Measurements from ENCODE around the gene PPP4R1. TPM values are rescaled to one million over a fixed set of nuclear protein-coding genes. Genes with fewer than 3 reads are reported as not detected.

The PPP4R1 gene
- total RNA-seq, 4 donors from 2014 or later, result 27.7 to 48.3 (median 32.0) TPM

- Histone ChIP-seq H3K9me3 (no peaks in the 10 kb centered on the region), H3K4me3 (no peak overlapping the region), H3K27ac (no peak overlapping the region), H3K27me3 (no peaks in the 10 kb centered on the region), H3K4me1 (no peaks in the 10 kb centered on the region), H3K36me3 (peaks cover 0 to 85% of the 10 kb centered on the region in 2 donors)
- DNase-seq (no peak), ATAC-seq (no peak)
- TF ChIP-seq POLR2A (IDR thresholded peaks at IDR 0.05) (no peak), CTCF (IDR thresholded peaks at IDR 0.05 in 4 of 5, conservative IDR thresholded peaks at IDR 0.05 in 1 of 5) (no peak)
- in situ Hi-C loops (cut with MboI; ENCODE audit: low sequenced_read_pairs in 4 of 4) (no loop called here), intact Hi-C loops (cut with DNase I; ENCODE audit: low total_unique reads) (no loop called here)
Measured at GRCh38 chr18:9552191-9552590, 62.2 kb downstream of the PPP4R1 start.

GRCh38 chr18:9550429-9550828 is 63.9 kb downstream of the PPP4R1 start:
- DNase-seq (no peak), ATAC-seq (no peak)
- Histone ChIP-seq H3K36me3 (peaks cover 3 to 85% of the 10 kb centered on the region in 2 donors), H3K4me3 (no peak overlapping the region), H3K9me3 (no peaks in the 10 kb centered on the region), H3K4me1 (no peaks in the 10 kb centered on the region), H3K27ac (no peak overlapping the region), H3K27me3 (no peaks in the 10 kb centered on the region)
- in situ Hi-C loops (cut with MboI; ENCODE audit: low sequenced_read_pairs in 4 of 4), result no loop called here
- intact Hi-C loops (cut with DNase I; ENCODE audit: low total_unique reads), result no loop called here
- no peak for TF ChIP-seq POLR2A (IDR thresholded peaks at IDR 0.05)
- TF ChIP-seq CTCF (IDR thresholded peaks at IDR 0.05 in 4 of 5, conservative IDR thresholded peaks at IDR 0.05 in 1 of 5), result no peak

GRCh38 chr18:9549405-9549804 is 65.0 kb downstream of the PPP4R1 start:
- no peak for ATAC-seq
- Histone ChIP-seq H3K36me3 (peaks cover 3 to 75% of the 10 kb centered on the region in 2 donors), H3K27ac (no peak overlapping the region), H3K4me3 (no peak overlapping the region), H3K27me3 (no peaks in the 10 kb centered on the region), H3K4me1 (no peaks in the 10 kb centered on the region), H3K9me3 (no peaks in the 10 kb centered on the region)
- TF ChIP-seq POLR2A (IDR thresholded peaks at IDR 0.05) (no peak), CTCF (IDR thresholded peaks at IDR 0.05 in 4 of 5, conservative IDR thresholded peaks at IDR 0.05 in 1 of 5) (no peak)
- intact Hi-C loops (cut with DNase I; ENCODE audit: low total_unique reads), result no loop called here
- no peak for DNase-seq
- in situ Hi-C loops (cut with MboI; ENCODE audit: low sequenced_read_pairs in 4 of 4), result no loop called here

GRCh38 chr18:9547782-9548181 is 66.6 kb downstream of the PPP4R1 start:
- Histone ChIP-seq H3K27ac (no peak overlapping the region), H3K27me3 (no peaks in the 10 kb centered on the region), H3K4me3 (no peak overlapping the region), H3K9me3 (no peaks in the 10 kb centered on the region), H3K4me1 (no peaks in the 10 kb centered on the region), H3K36me3 (peaks cover 3 to 60% of the 10 kb centered on the region in 2 donors)
- intact Hi-C loops (cut with DNase I; ENCODE audit: low total_unique reads), result no loop called here
- ATAC-seq (no peak), DNase-seq (no peak)
- TF ChIP-seq POLR2A (IDR thresholded peaks at IDR 0.05) (no peak), CTCF (IDR thresholded peaks at IDR 0.05 in 4 of 5, conservative IDR thresholded peaks at IDR 0.05 in 1 of 5) (no peak)
- in situ Hi-C loops (cut with MboI; ENCODE audit: low sequenced_read_pairs in 4 of 4), result no loop called here

- intact Hi-C loops (cut with DNase I; ENCODE audit: low total_unique reads), result no loop called here
- Histone ChIP-seq H3K9me3 (no peaks in the 10 kb centered on the region), H3K27ac (no peak overlapping the region), H3K4me3 (no peak overlapping the region), H3K4me1 (no peaks in the 10 kb centered on the region), H3K27me3 (no peaks in the 10 kb centered on the region), H3K36me3 (peaks cover 3 to 51% of the 10 kb centered on the region in 2 donors)
- in situ Hi-C loops (cut with MboI; ENCODE audit: low sequenced_read_pairs in 4 of 4), result no loop called here
- DNase-seq, result no peak
- ATAC-seq, result no peak
- TF ChIP-seq POLR2A (IDR thresholded peaks at IDR 0.05) (no peak), CTCF (IDR thresholded peaks at IDR 0.05 in 4 of 5, conservative IDR thresholded peaks at IDR 0.05 in 1 of 5) (no peak)
Measured at GRCh38 chr18:9546468-9546867, 67.9 kb downstream of the PPP4R1 start.

Data from gastrocnemius medialis (tissue), 4 donors.